ENCODE results near the gene DNMT3L.
"Not testable (repeated sequence)": the region's sequence is repeated elsewhere in the genome, so short reads cannot be mapped to it uniquely, and the experiment has no call there.

Gene DNMT3L

GRCh38 chr21:44206698-44207676 lies 54.7 kb downstream of the DNMT3L start:
- DNase-seq (ENCODE audit: extremely low spot score); POLR2A ChIA-PET; CTCF ChIA-PET: not testable (repeated sequence)

GRCh38 chr21:44206187-44206586 lies 55.5 kb downstream of the DNMT3L start:
- DNase-seq (ENCODE audit: extremely low spot score); POLR2A ChIA-PET; CTCF ChIA-PET: not testable (repeated sequence)

GRCh38 chr21:44202590-44203299 lies 59.0 kb downstream of the DNMT3L start:
- CTCF ChIA-PET; POLR2A ChIA-PET; DNase-seq (ENCODE audit: extremely low spot score): not testable (repeated sequence)

GRCh38 chr21:44199997-44200396 lies 61.7 kb downstream of the DNMT3L start:
- POLR2A ChIA-PET; CTCF ChIA-PET; DNase-seq (ENCODE audit: extremely low spot score): not testable (repeated sequence)

- no peak for TF ChIP-seq CTCF (IDR thresholded peaks at IDR 0.05; ENCODE audit: control extremely low read depth, extremely low read depth, low read depth, missing control alignments)
- no peak for DNase-seq (ENCODE audit: extremely low spot score)
- POLR2A ChIA-PET, result no interaction called here
- CTCF ChIA-PET, result no interaction called here
These were observed 62.2 kb downstream of the DNMT3L start for GRCh38 chr21:44199448-44199847.

- DNase-seq (ENCODE audit: extremely low spot score); POLR2A ChIA-PET; CTCF ChIA-PET: not testable (repeated sequence)
These were observed 64.6 kb downstream of the DNMT3L start for GRCh38 chr21:44197156-44197516.

Measured in GM10248 (cell line).